Measurements from ENCODE around the gene ADNP. TPM values are rescaled to one million over a fixed set of nuclear protein-coding genes. Genes with fewer than 3 reads are reported as not detected.

ADNP gene
- total and polyA plus RNA-seq, 10 of the 15 experiments (the other 5 are each of a cell fraction or from before 2014, with no cell fraction given), result 23.0 to 74.4 (median 34.9) TPM

DNA sequence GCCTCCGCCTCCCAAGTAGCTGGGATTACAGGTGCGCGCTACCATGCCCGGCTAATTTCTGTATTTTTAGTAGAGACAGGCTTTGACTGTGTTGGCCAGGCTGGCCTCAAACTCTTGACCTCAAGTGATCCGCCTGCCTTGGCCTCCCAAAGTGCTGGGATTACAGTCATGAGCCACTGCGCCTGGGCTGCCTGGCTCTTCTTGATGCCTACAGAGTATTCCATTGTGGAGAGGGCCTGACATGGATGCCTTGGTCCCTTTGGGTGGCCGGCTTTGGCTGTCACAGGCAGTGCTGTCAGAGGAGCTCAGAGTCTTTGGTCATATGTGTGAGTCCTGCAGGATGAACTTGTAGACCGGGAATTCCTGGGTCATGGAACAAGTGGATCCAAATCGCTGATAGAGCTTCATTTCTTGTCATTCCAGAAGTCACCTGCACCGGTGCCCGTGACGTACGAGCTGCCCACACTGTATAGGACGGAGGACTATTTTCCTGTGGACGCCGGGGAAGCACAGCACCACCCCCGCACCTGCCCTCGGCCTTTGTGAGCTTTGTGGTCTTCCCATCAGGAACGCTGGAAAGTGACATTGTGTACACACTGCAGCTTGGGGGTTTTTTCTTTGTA, 55.1 kb downstream of the ADNP start:
- H3K9me3 ChIP-seq (replicated peaks; ENCODE audit: control insufficient read depth, insufficient read depth, low read length), result no peaks in the 10 kb centered on the region
- H3K27me3 ChIP-seq (replicated peaks in 1 of 2; ENCODE audit: control insufficient read depth in 2 of 2, insufficient read depth in 2 of 2, low read length in 1 of 2), result no peaks in the 10 kb centered on the region
- RAD21 ChIA-PET (ENCODE audit: unreplicated experiment), result no interaction called here
- intact Hi-C loops (cut with micrococcal nuclease; ENCODE audit: unreplicated experiment), result no loop called here
- no peaks in the 10 kb centered on the region for H3K4me1 ChIP-seq (ENCODE audit: control insufficient read depth, insufficient read depth, low read length)
- peaks cover 9 to 15% of the 10 kb centered on the region in 2 experiments; a peak in 3 of 4 replicates for H3K36me3 ChIP-seq (ENCODE audit: control insufficient read depth in 2 of 2, insufficient read depth in 2 of 2, low read length in 1 of 2)
- no peaks in the 10 kb centered on the region for H4K20me1 ChIP-seq (ENCODE audit: control insufficient read depth, insufficient read depth)
- POLR2A ChIA-PET, result no interaction called here
- H3K9ac ChIP-seq (ENCODE audit: control insufficient read depth, insufficient read depth, low read length), result no peak overlapping the region
- no peak overlapping the region for H3K4me3 ChIP-seq
- CTCF ChIA-PET, result no interaction called here
- H3K27ac ChIP-seq (ENCODE audit: control insufficient read depth, insufficient read depth), result no peak overlapping the region
- BruUV-seq (replicated peaks), result no TSS peak
- ATAC-seq (no peak), DNase-seq (ENCODE audit: low read depth, low spot score) (no peak), FAIRE-seq (no peak)
- TF ChIP-seq POLR2AphosphoS5 (IDR thresholded peaks at IDR 0.05; ENCODE audit: low read length) (no peak), CBX3 (IDR thresholded peaks at IDR 0.05; ENCODE audit: borderline replicate concordance, low read depth) (no peak), ATF7 (IDR thresholded peaks at IDR 0.05; ENCODE audit: low read depth) (no peak), POLR2AphosphoS2 (IDR thresholded peaks at IDR 0.05; ENCODE audit: low read depth, low read length) (no peak), SUZ12 (IDR thresholded peaks at IDR 0.05; ENCODE audit: unreplicated experiment) (no peak)
- H2AFZ ChIP-seq (ENCODE audit: control insufficient read depth, low read depth, low read length), result no peak overlapping the region
- H3K4me2 ChIP-seq (ENCODE audit: control insufficient read depth, insufficient read depth), result no peak overlapping the region
- WGBS (ENCODE audit: insufficient coverage, insufficient replicate concordance, low lambda C conversion rate, missing lambda C conversion rate), result over 99% methylated on average over 19 of the region's 19 CpGs
- no peaks in the 10 kb centered on the region for H3K79me2 ChIP-seq (ENCODE audit: control insufficient read depth, insufficient read depth, low read length)
- in situ Hi-C loops (cut with MboI), result no loop called here
- SMC1A ChIA-PET (ENCODE audit: uncharacterized antibody, unreplicated experiment), result no interaction called here

DNA sequence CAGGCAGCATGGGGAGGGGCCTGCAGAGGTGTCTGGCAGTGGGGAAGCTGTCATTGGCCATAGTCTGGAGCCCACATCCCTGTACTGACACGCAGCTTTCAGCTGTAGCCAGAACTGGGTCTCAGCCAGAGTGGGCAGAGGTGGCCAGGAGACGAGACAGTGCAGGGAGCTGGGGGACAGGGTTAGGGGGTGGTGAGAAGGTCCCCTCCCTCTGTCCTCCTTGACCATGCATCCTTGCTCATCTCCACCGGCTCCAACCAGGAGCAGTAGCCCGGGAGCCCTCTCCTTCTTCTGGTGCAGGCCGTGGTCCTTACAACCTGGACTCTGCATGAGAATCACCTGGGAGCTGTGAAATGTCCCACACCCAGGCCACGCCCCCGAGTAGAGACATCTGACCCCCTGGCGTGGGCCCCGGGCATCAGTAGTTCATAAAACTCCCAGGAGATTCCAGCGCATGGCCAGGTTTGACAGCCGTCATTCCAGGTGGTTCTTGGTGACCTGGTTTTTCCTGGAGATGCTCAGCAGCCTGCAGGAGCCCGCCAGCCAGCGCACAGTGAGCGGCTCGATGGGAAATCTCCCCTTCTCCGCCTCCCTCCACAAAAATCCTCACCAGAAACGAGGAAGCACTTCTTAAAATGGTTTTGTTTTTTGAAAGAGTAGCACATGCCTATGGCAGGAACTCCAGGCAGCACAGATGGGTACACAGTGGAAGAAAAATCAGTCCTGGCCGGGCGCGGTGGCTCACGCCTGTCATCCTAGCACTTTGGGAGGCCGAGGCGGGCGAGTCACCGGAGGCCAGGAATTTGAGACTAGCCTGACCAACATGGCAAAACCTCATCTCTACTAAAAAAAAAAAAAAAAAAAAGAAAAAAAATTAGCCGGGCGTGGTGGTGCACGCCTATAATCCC, 56.2 kb downstream of the ADNP start:
- intact Hi-C loops (cut with micrococcal nuclease; ENCODE audit: unreplicated experiment), result no loop called here
- Histone ChIP-seq H4K20me1 (ENCODE audit: control insufficient read depth, insufficient read depth) (no peaks in the 10 kb centered on the region), H3K9me3 (replicated peaks; ENCODE audit: control insufficient read depth, insufficient read depth, low read length) (no peaks in the 10 kb centered on the region), H3K79me2 (ENCODE audit: control insufficient read depth, insufficient read depth, low read length) (no peaks in the 10 kb centered on the region), H3K27ac (ENCODE audit: control insufficient read depth, insufficient read depth) (no peak overlapping the region), H3K27me3 (replicated peaks in 1 of 2; ENCODE audit: control insufficient read depth in 2 of 2, insufficient read depth in 2 of 2, low read length in 1 of 2) (no peaks in the 10 kb centered on the region), H3K4me3 (no peak overlapping the region), H2AFZ (ENCODE audit: control insufficient read depth, low read depth, low read length) (no peak overlapping the region), H3K4me2 (ENCODE audit: control insufficient read depth, insufficient read depth) (no peak overlapping the region), H3K36me3 (ENCODE audit: control insufficient read depth in 2 of 2, insufficient read depth in 2 of 2, low read length in 1 of 2) (peaks cover 9 to 15% of the 10 kb centered on the region in 2 experiments; a peak in 3 of 4 replicates), H3K4me1 (ENCODE audit: control insufficient read depth, insufficient read depth, low read length) (no peaks in the 10 kb centered on the region), H3K9ac (ENCODE audit: control insufficient read depth, insufficient read depth, low read length) (no peak overlapping the region)
- in situ Hi-C loops (cut with MboI), result no loop called here
- ATAC-seq, result no peak
- FAIRE-seq, result no peak
- BruUV-seq (replicated peaks), result no TSS peak
- ChIA-PET SMC1A (ENCODE audit: uncharacterized antibody, unreplicated experiment) (no interaction called here), CTCF (no interaction called here), POLR2A (interaction anchor here (0.6 kb wide), 1 partner anchor 101 kb away, joined by 3 read pairs; no protein-coding TSS in a partner anchor), RAD21 (ENCODE audit: unreplicated experiment) (no interaction called here)
- 95% methylated on average over 28 of the region's 28 CpGs for WGBS (ENCODE audit: insufficient coverage, insufficient replicate concordance, low lambda C conversion rate, missing lambda C conversion rate)
- no peak for DNase-seq (ENCODE audit: low read depth, low spot score)
- TF ChIP-seq RFX5 (IDR thresholded peaks at IDR 0.05; ENCODE audit: low read depth, low read length) (no peak), EP300 (IDR thresholded peaks at IDR 0.05; ENCODE audit: borderline replicate concordance in 1 of 2, control insufficient read depth in 1 of 2, low read depth in 2 of 2, low read length in 2 of 2) (no peak), SMC3 (IDR thresholded peaks at IDR 0.05; ENCODE audit: borderline replicate concordance, low read length) (no peak), ZSCAN29 (IDR thresholded peaks at IDR 0.05) (no peak)

Measured in GM12878 (cell line).